NCI-H82 treated with DMSO at 0.1 percent for 48 hours (cell line): ENCODE measurements around the gene KIF21A.
A peak's percentile ranks its signal among the peaks of the same experiment; 100 is the strongest.
"Not testable (repeated sequence)": the region's sequence is repeated elsewhere in the genome, so short reads cannot be mapped to it uniquely, and the experiment has no call there.

Experiments used
- DNase-seq: peaks from one replicate; lab custom pipeline; 2025; ENCODE audit not compliant: unreplicated experiment; lab: John Stamatoyannopoulos, UW

Gene KIF21A

GRCh38 chr12:39351153-39351552, 91.8 kb downstream of the KIF21A start:
- no peak for DNase-seq

- no peak for DNase-seq
Observed at GRCh38 chr12:39348941-39349626, 93.8 kb downstream of the KIF21A start.

- no peak for DNase-seq
Observed at GRCh38 chr12:39348523-39348922, 94.4 kb downstream of the KIF21A start.

GRCh38 chr12:39344926-39345325, 98.0 kb downstream of the KIF21A start:
- no peak for DNase-seq

GRCh38 chr12:39343665-39344064, 99.3 kb downstream of the KIF21A start:
- DNase-seq, result no peak

- no peak for DNase-seq
Observed at GRCh38 chr12:39341761-39342160, 101.2 kb downstream of the KIF21A start.

GRCh38 chr12:39341179-39341578, 101.7 kb downstream of the KIF21A start:
- no peak for DNase-seq

GRCh38 chr12:39332661-39333175, 110.2 kb downstream of the KIF21A start:
- no peak for DNase-seq

- DNase-seq, result no peak
Observed at GRCh38 chr12:39331539-39332261, 111.2 kb downstream of the KIF21A start.

- DNase-seq, result no peak
Observed at GRCh38 chr12:39329876-39330275, 113.0 kb downstream of the KIF21A start.

- no peak for DNase-seq
Observed at GRCh38 chr12:39329018-39329417, 113.9 kb downstream of the KIF21A start.

GRCh38 chr12:39327965-39328364, 115.0 kb downstream of the KIF21A start:
- DNase-seq, result no peak

GRCh38 chr12:39327510-39327909, 115.4 kb downstream of the KIF21A start:
- DNase-seq, result no peak

GRCh38 chr12:39319180-39319579, 123.7 kb downstream of the KIF21A start:
- DNase-seq, result peak; percentile 82

GRCh38 chr12:39314547-39314946, 128.4 kb downstream of the KIF21A start:
- DNase-seq, result no peak

GRCh38 chr12:39309516-39309915, 133.4 kb downstream of the KIF21A start:
- DNase-seq, result no peak

GRCh38 chr12:39301422-39301821, 141.5 kb downstream of the KIF21A start:
- DNase-seq, result no peak

GRCh38 chr12:39300799-39301198, 142.1 kb downstream of the KIF21A start:
- DNase-seq, result no peak

- no peak for DNase-seq
Observed at GRCh38 chr12:39297891-39298290, 145.0 kb downstream of the KIF21A start.

- no peak for DNase-seq
Observed at GRCh38 chr12:39296496-39296895, 146.4 kb downstream of the KIF21A start.

- not testable (repeated sequence) for DNase-seq
Observed at GRCh38 chr12:39295593-39295992, 147.3 kb downstream of the KIF21A start.

GRCh38 chr12:39294715-39295114, 148.2 kb downstream of the KIF21A start:
- DNase-seq, result peak; percentile 97
